ENCODE data around the gene SETD7. TPM values are rescaled to one million over a fixed set of nuclear protein-coding genes. Genes with fewer than 3 reads are reported as not detected.

The SETD7 gene
- total and polyA plus RNA-seq, 2 donors (not counting 1 experiment from before 2014, with no cell fraction given), result 5.1 to 13.0 TPM

DNA sequence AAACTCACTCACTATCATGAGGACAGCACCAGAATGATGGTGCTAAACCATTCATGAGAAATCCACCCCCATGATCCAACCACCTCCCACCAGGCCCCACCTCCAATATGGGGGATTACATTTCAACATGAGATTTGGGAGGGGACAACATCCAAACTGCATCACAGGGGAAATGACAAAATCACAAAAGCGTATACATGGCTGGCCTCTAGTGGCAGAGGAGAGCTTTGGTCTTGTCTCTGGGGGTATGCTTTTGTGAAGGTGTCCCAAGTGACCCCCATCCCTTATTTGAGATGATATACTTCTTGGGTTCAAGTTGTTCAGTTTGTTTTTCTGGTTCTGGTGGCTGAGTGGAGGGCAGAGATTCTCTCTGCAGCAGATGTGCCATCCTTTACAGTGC is 8.5 kb upstream of the SETD7 start:
- Histone ChIP-seq H3K4me2 (replicated peaks; ENCODE audit: low read depth, low read length, poor library complexity, severe bottlenecking) (no peak overlapping the region), H3K9ac (ENCODE audit: low read length) (no peak overlapping the region), H4K20me1 (ENCODE audit: control insufficient read depth, insufficient read depth, low read length, poor library complexity, severe bottlenecking) (no peaks in the 10 kb centered on the region), H3K79me2 (ENCODE audit: control insufficient read depth, insufficient read depth, low read length) (no peaks in the 10 kb centered on the region), H3K4me3 (ENCODE audit: control extremely low read depth in 1 of 5, extremely low read depth in 1 of 5, insufficient read depth in 1 of 5, low read depth in 2 of 5, low read length in 4 of 5) (no peak overlapping the region), H2AFZ (ENCODE audit: insufficient read depth, low read depth, low read length, poor library complexity, severe bottlenecking) (no peak overlapping the region), H3K27me3 (replicated peaks in 1 of 4; ENCODE audit: control extremely low read depth in 1 of 4, control insufficient read depth in 3 of 4, insufficient read depth in 4 of 4, low read length in 3 of 4) (no peaks in the 10 kb centered on the region), H3K9me3 (ENCODE audit: control extremely low read depth in 1 of 3, control insufficient read depth in 2 of 3, insufficient read depth in 1 of 3, low read length in 2 of 3) (no peaks in the 10 kb centered on the region), H3K4me1 (ENCODE audit: control insufficient read depth in 2 of 2, insufficient read depth in 2 of 2, low read length in 2 of 2) (peaks cover 18 to 25% of the 10 kb centered on the region in 2 donors), H3K36me3 (replicated peaks in 1 of 2; ENCODE audit: control extremely low read depth in 1 of 2, control insufficient read depth in 1 of 2, extremely low read depth in 1 of 2, insufficient read depth in 2 of 2, low read length in 1 of 2) (no peaks in the 10 kb centered on the region), H3K27ac (ENCODE audit: low read length in 2 of 2) (no peak overlapping the region)
- Mint-ChIP-seq H3K4me3 (no peak overlapping the region), H3K9me3 (ENCODE audit: insufficient read depth) (peaks cover 3% of the 10 kb centered on the region), H3K27me3 (no peaks in the 10 kb centered on the region), H3K27ac (no peak overlapping the region), H3K4me1 (peaks cover 23% of the 10 kb centered on the region)
- DNase-seq, result no peak
- WGBS (ENCODE audit: insufficient coverage), result no CpG with 5 or more reads among the region's 1 CpG
- ATAC-seq (ENCODE audit: low read depth), result no peak
- CTCF ChIA-PET, result interaction anchor here (1.5 kb wide), 1 partner anchor 42 kb away, joined by 3 read pairs; no protein-coding TSS in a partner anchor
- intact Hi-C loops (cut with micrococcal nuclease), result no loop called here
- POLR2A ChIA-PET, result no interaction called here
- no peak for TF ChIP-seq EZH2 (IDR thresholded peaks at IDR 0.05; ENCODE audit: borderline replicate concordance, insufficient read depth, low read depth, low read length, poor library complexity, severe bottlenecking)
- TF ChIP-seq CTCF (IDR thresholded peaks at IDR 0.05), result no peak

- no peaks in the 10 kb centered on the region for H4K20me1 ChIP-seq (ENCODE audit: control insufficient read depth, insufficient read depth, low read length, poor library complexity, severe bottlenecking)
- H3K79me2 ChIP-seq (ENCODE audit: control insufficient read depth, insufficient read depth, low read length), result no peaks in the 10 kb centered on the region
- H3K4me2 ChIP-seq (replicated peaks; ENCODE audit: low read depth, low read length, poor library complexity, severe bottlenecking), result no peak overlapping the region
- H3K27me3 ChIP-seq (replicated peaks in 1 of 4; ENCODE audit: control extremely low read depth in 1 of 4, control insufficient read depth in 3 of 4, insufficient read depth in 4 of 4, low read length in 3 of 4), result no peaks in the 10 kb centered on the region
- POLR2A ChIA-PET, result interaction anchor here (0.5 to 0.6 kb wide), 2 partner anchors 9 to 357 kb away, joined by 4 to 9 read pairs; no protein-coding TSS in a partner anchor
- H3K36me3 ChIP-seq (replicated peaks in 1 of 2; ENCODE audit: control extremely low read depth in 1 of 2, control insufficient read depth in 1 of 2, extremely low read depth in 1 of 2, insufficient read depth in 2 of 2, low read length in 1 of 2), result no peaks in the 10 kb centered on the region
- no peak overlapping the region for H3K4me3 ChIP-seq (ENCODE audit: control extremely low read depth in 1 of 5, extremely low read depth in 1 of 5, insufficient read depth in 1 of 5, low read depth in 2 of 5, low read length in 4 of 5)
- H3K9me3 Mint-ChIP-seq (ENCODE audit: insufficient read depth), result peaks cover 3% of the 10 kb centered on the region
- no peak overlapping the region for H2AFZ ChIP-seq (ENCODE audit: insufficient read depth, low read depth, low read length, poor library complexity, severe bottlenecking)
- no peak for DNase-seq
- H3K9ac ChIP-seq (ENCODE audit: low read length), result no peak overlapping the region
- H3K4me3 Mint-ChIP-seq, result no peak overlapping the region
- no peak overlapping the region for H3K27ac ChIP-seq (ENCODE audit: low read length in 2 of 2)
- WGBS (ENCODE audit: insufficient coverage), result no CpG with 5 or more reads among the region's 2 CpGs
- no peak overlapping the region for H3K27ac Mint-ChIP-seq
- no peak for TF ChIP-seq CTCF (IDR thresholded peaks at IDR 0.05)
- no peak for TF ChIP-seq EZH2 (IDR thresholded peaks at IDR 0.05; ENCODE audit: borderline replicate concordance, insufficient read depth, low read depth, low read length, poor library complexity, severe bottlenecking)
- intact Hi-C loops (cut with micrococcal nuclease), result no loop called here
- CTCF ChIA-PET, result interaction anchor here (1.5 kb wide), 1 partner anchor 43 kb away, joined by 3 read pairs; no protein-coding TSS in a partner anchor
- no peaks in the 10 kb centered on the region for H3K27me3 Mint-ChIP-seq
- peaks cover 28% of the 10 kb centered on the region for H3K4me1 Mint-ChIP-seq
- no peak for ATAC-seq (ENCODE audit: low read depth)
- H3K9me3 ChIP-seq (ENCODE audit: control extremely low read depth in 1 of 3, control insufficient read depth in 2 of 3, insufficient read depth in 1 of 3, low read length in 2 of 3), result no peaks in the 10 kb centered on the region
- peaks cover 18 to 25% of the 10 kb centered on the region in 2 donors for H3K4me1 ChIP-seq (ENCODE audit: control insufficient read depth in 2 of 2, insufficient read depth in 2 of 2, low read length in 2 of 2)
Measured at GRCh38 chr4:139563515-139563914, 7.5 kb upstream of the SETD7 start.

Measured in B cell (primary cell).